ENCODE data around the gene HSPG2. TPM values are rescaled to one million over a fixed set of nuclear protein-coding genes. Genes with fewer than 3 reads are reported as not detected.

The HSPG2 gene
- total and polyA plus RNA-seq, 9 of the 15 experiments (the other 6 are each of a cell fraction or from before 2014, with no cell fraction given) = 0.14 to 160 (median 15.7) TPM

DNA sequence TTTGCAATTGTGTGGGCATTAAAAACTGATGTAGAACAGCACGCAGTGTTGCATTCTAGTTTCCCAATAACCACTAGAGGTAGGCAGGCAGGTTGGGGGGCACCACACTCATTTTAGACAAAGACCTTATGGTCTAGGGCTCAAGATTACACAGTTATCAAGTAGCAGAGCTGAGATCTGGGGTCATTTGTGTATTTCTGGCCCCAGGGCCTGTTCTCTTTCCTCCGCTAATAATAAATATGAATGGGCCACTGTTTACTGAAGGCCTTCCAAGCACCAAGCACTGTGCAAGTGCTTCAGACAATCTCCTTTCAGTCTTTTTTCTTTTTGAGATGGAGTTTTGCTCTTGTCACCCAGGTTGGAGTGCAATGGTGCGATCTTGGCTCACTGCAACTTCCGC, 101.1 kb downstream of the HSPG2 start:
- in situ Hi-C loops (cut with MboI) (no loop called here), intact Hi-C loops (cut with micrococcal nuclease) (no loop called here)
- CTCF ChIA-PET (ENCODE audit: low intra/inter-chr PET ratio) = no interaction called here
- Histone ChIP-seq H2AFZ (ENCODE audit: low read depth, low read length) (no peak overlapping the region), H3K9ac (ENCODE audit: insufficient read depth in 1 of 2, low read depth in 2 of 2, low read length in 2 of 2) (no peak overlapping the region), H3K4me2 (ENCODE audit: insufficient read depth, low read length) (no peak overlapping the region), H4K20me1 (replicated peaks; ENCODE audit: control insufficient read depth, insufficient read depth, low read length) (no peaks in the 10 kb centered on the region; the same call in 1 of the 2 replicates), H3K4me3 (no peak overlapping the region), H3K9me1 (ENCODE audit: control insufficient read depth, insufficient read depth, low read length) (peaks cover 5% of the 10 kb centered on the region), H3K27me3 (ENCODE audit: control insufficient read depth in 2 of 2, insufficient read depth in 2 of 2, low read length in 2 of 2) (no peaks in the 10 kb centered on the region), H3K27ac (ENCODE audit: extremely low read depth, low read depth, low read length) (no peak overlapping the region), H3K9me3 (replicated peaks; ENCODE audit: control insufficient read depth, insufficient read depth, low read depth, low read length) (peaks cover 9% of the 10 kb centered on the region), H3K79me2 (ENCODE audit: control insufficient read depth, insufficient read depth, low read length) (no peaks in the 10 kb centered on the region), H3K4me1 (replicated peaks in 1 of 2; ENCODE audit: control insufficient read depth in 2 of 2, insufficient read depth in 2 of 2, low read length in 2 of 2) (peaks cover 0 to 11% of the 10 kb centered on the region in 2 experiments; a peak in 1 of 5 replicates), H3K36me3 (ENCODE audit: control insufficient read depth, insufficient read depth, low read length) (peaks cover 91% of the 10 kb centered on the region; the same call in 2 of the 3 replicates)
- no peak for TF ChIP-seq SMARCA5 (IDR thresholded peaks at IDR 0.05)
- TF ChIP-seq, protein P1, sequence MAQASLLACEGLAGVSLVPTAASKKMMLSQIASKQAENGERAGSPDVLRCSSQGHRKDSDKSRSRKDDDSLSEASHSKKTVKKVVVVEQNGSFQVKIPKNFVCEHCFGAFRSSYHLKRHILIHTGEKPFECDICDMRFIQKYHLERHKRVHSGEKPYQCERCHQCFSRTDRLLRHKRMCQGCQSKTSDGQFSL (CRISPR knock-in tag; IDR thresholded peaks at IDR 0.05) = no peak
- TF ChIP-seq, protein P1 (tag; IDR thresholded peaks at IDR 0.05) = no peak
- TF ChIP-seq, protein P2, sequence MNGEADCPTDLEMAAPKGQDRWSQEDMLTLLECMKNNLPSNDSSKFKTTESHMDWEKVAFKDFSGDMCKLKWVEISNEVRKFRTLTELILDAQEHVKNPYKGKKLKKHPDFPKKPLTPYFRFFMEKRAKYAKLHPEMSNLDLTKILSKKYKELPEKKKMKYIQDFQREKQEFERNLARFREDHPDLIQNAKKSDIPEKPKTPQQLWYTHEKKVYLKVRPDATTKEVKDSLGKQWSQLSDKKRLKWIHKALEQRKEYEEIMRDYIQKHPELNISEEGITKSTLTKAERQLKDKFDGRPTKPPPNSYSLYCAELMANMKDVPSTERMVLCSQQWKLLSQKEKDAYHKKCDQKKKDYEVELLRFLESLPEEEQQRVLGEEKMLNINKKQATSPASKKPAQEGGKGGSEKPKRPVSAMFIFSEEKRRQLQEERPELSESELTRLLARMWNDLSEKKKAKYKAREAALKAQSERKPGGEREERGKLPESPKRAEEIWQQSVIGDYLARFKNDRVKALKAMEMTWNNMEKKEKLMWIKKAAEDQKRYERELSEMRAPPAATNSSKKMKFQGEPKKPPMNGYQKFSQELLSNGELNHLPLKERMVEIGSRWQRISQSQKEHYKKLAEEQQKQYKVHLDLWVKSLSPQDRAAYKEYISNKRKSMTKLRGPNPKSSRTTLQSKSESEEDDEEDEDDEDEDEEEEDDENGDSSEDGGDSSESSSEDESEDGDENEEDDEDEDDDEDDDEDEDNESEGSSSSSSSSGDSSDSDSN (IDR thresholded peaks at IDR 0.05; ENCODE audit: borderline replicate concordance in 1 of 2, low read depth in 2 of 2, low read length in 2 of 2) = no peak
- TF ChIP-seq NR1H2 (CRISPR knock-in tag; IDR thresholded peaks at IDR 0.05) = no peak
- TF ChIP-seq POLR2A (conservative IDR thresholded peaks at IDR 0.05) = no peak
- TF ChIP-seq BCOR (IDR thresholded peaks at IDR 0.05) = no peak
- TF ChIP-seq SMC3 (conservative IDR thresholded peaks at IDR 0.05; ENCODE audit: insufficient read depth, low read depth, low read length) = no peak
- no peak for TF ChIP-seq NFRKB (IDR thresholded peaks at IDR 0.05; ENCODE audit: low read depth)
- TF ChIP-seq TAF1 (IDR thresholded peaks at IDR 0.05; ENCODE audit: control insufficient read depth, extremely low read depth, insufficient read depth, low read length, severe bottlenecking) = no peak
- TF ChIP-seq, protein P3, sequence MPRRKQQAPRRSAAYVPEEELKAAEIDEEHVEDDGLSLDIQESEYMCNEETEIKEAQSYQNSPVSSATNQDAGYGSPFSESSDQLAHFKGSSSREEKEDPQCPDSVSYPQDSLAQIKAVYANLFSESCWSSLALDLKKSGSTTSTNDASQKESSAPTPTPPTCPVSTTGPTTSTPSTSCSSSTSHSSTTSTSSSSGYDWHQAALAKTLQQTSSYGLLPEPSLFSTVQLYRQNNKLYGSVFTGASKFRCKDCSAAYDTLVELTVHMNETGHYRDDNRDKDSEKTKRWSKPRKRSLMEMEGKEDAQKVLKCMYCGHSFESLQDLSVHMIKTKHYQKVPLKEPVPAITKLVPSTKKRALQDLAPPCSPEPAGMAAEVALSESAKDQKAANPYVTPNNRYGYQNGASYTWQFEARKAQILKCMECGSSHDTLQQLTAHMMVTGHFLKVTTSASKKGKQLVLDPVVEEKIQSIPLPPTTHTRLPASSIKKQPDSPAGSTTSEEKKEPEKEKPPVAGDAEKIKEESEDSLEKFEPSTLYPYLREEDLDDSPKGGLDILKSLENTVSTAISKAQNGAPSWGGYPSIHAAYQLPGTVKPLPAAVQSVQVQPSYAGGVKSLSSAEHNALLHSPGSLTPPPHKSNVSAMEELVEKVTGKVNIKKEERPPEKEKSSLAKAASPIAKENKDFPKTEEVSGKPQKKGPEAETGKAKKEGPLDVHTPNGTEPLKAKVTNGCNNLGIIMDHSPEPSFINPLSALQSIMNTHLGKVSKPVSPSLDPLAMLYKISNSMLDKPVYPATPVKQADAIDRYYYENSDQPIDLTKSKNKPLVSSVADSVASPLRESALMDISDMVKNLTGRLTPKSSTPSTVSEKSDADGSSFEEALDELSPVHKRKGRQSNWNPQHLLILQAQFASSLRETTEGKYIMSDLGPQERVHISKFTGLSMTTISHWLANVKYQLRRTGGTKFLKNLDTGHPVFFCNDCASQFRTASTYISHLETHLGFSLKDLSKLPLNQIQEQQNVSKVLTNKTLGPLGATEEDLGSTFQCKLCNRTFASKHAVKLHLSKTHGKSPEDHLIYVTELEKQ (CRISPR knock-in tag; IDR thresholded peaks at IDR 0.05) = no peak
- TF ChIP-seq ELF1 (tag; IDR thresholded peaks at IDR 0.05) = no peak
- no peak for FAIRE-seq
- POLR2A ChIA-PET = interaction anchor here (0.9 kb wide), 1 partner anchor 15 kb away, joined by 3 read pairs; no protein-coding TSS in a partner anchor
- DNase-seq (ENCODE audit: extremely low read depth in 1 of 4, low spot score in 3 of 4) = no peak
- WGBS (ENCODE audit: insufficient coverage, low coverage, missing lambda C conversion rate) = 98% methylated on average over 4 of the region's 4 CpGs
- no TSS peak for BruUV-seq (replicated peaks)
- no peak for ATAC-seq
